ENCODE data around the gene AQP6. TPM values are rescaled to one million over a fixed set of nuclear protein-coding genes. Genes with fewer than 3 reads are reported as not detected.

Gene AQP6
- total RNA-seq, 1 experiment from 2014 or later: 0.31 TPM

DNA sequence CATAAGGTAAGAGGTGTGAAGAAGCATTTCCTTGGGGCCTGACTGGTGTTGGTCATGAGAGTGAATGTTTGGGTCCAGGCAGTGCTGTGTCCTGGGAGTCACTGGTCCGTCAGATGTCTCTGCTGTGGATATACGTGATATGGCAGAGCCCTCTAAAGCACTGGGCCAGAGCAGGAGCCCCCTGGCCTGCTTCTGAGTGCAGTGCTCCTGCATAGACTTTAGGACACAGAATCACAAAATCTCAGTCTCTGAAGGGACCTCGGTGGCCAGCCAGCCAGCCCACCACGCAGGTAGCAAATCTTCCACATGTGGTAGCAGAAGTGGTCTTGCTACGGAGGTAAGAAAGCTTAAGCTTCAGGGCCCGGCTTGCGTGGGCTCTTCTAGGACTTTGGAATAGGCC is 40.7 kb upstream of the AQP6 start:
- ATAC-seq (no peak), DNase-seq (ENCODE audit: low read depth, low spot score) (no peak)
- TF ChIP-seq, protein P1, sequence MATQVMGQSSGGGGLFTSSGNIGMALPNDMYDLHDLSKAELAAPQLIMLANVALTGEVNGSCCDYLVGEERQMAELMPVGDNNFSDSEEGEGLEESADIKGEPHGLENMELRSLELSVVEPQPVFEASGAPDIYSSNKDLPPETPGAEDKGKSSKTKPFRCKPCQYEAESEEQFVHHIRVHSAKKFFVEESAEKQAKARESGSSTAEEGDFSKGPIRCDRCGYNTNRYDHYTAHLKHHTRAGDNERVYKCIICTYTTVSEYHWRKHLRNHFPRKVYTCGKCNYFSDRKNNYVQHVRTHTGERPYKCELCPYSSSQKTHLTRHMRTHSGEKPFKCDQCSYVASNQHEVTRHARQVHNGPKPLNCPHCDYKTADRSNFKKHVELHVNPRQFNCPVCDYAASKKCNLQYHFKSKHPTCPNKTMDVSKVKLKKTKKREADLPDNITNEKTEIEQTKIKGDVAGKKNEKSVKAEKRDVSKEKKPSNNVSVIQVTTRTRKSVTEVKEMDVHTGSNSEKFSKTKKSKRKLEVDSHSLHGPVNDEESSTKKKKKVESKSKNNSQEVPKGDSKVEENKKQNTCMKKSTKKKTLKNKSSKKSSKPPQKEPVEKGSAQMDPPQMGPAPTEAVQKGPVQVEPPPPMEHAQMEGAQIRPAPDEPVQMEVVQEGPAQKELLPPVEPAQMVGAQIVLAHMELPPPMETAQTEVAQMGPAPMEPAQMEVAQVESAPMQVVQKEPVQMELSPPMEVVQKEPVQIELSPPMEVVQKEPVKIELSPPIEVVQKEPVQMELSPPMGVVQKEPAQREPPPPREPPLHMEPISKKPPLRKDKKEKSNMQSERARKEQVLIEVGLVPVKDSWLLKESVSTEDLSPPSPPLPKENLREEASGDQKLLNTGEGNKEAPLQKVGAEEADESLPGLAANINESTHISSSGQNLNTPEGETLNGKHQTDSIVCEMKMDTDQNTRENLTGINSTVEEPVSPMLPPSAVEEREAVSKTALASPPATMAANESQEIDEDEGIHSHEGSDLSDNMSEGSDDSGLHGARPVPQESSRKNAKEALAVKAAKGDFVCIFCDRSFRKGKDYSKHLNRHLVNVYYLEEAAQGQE (IDR thresholded peaks at IDR 0.05; ENCODE audit: insufficient read depth in 1 of 2, low read depth in 2 of 2, low read length in 1 of 2): no peak
- H3K27ac ChIP-seq (ENCODE audit: low read length): no peak overlapping the region; the same call in 1 of the 2 replicates
- ChIA-PET CTCF (no interaction called here), POLR2A (no interaction called here)
- intact Hi-C loops (cut with micrococcal nuclease; ENCODE audit: unreplicated experiment) (no loop called here), in situ Hi-C loops (cut with HindIII; ENCODE audit: low pct_unique_long_range_greater_than_20kb, low sequenced_read_pairs) (no loop called here)
- H3K4me1 ChIP-seq (ENCODE audit: control insufficient read depth, insufficient read depth, low read length): no peaks in the 10 kb centered on the region
- no peaks in the 10 kb centered on the region for H3K27me3 ChIP-seq (ENCODE audit: control insufficient read depth, insufficient read depth, low read length)
- no peaks in the 10 kb centered on the region for H3K36me3 ChIP-seq (ENCODE audit: control insufficient read depth, insufficient read depth, low read length)
- BruUV-seq (replicated peaks): no TSS peak
- H3K4me3 ChIP-seq (ENCODE audit: low read depth in 2 of 2, low read length in 2 of 2): no peak overlapping the region
- no peaks in the 10 kb centered on the region for H3K9me3 ChIP-seq (ENCODE audit: control insufficient read depth, insufficient read depth, low read depth, low read length)

DNA sequence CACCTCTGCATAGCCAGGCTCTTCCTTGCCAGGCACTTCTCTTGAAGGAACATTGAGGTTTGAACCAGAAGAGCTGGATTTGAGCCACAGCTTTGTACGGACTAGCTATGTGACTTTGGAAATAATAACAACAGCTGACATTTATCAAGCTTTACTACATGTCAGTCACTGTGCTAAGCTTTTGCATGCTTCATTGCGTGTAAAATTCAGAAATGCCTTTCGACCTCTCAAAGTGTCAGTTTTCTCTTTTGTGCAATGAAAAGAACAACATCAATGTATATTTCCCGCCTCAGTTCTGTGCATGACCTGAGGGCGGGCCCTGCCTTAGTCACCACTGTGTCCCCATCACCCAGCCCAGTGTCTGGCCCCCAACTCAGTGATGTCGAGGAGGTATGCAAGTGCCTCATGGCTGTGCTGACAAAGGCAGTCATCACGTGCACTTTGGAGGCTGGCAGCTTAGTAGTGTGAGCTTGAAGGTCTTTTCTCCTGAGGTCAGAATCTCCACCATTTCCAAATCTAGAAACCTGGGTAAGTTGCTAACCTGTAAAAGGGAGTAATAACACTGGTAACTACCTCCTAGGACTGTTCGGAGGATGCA is 40.1 kb upstream of the AQP6 start:
- H3K27me3 ChIP-seq (ENCODE audit: control insufficient read depth, insufficient read depth, low read length): no peaks in the 10 kb centered on the region
- in situ Hi-C loops (cut with HindIII; ENCODE audit: low pct_unique_long_range_greater_than_20kb, low sequenced_read_pairs): no loop called here
- no peaks in the 10 kb centered on the region for H3K4me1 ChIP-seq (ENCODE audit: control insufficient read depth, insufficient read depth, low read length)
- no peak for ATAC-seq
- no peak for DNase-seq (ENCODE audit: low read depth, low spot score)
- intact Hi-C loops (cut with micrococcal nuclease; ENCODE audit: unreplicated experiment): no loop called here
- H3K36me3 ChIP-seq (ENCODE audit: control insufficient read depth, insufficient read depth, low read length): no peaks in the 10 kb centered on the region
- POLR2A ChIA-PET: no interaction called here
- H3K27ac ChIP-seq (ENCODE audit: low read length): no peak overlapping the region
- no TSS peak for BruUV-seq (replicated peaks)
- CTCF ChIA-PET: interaction anchor here (0.6 kb wide), 1 partner anchor 309 kb away, joined by 3 read pairs; the partner anchor contains the start of gene PRPF40B
- H3K4me3 ChIP-seq (ENCODE audit: low read depth in 2 of 2, low read length in 2 of 2): no peak overlapping the region
- TF ChIP-seq TCF7L2 (IDR thresholded peaks at IDR 0.05; ENCODE audit: low read depth, low read length) (no peak), SIN3A (IDR thresholded peaks at IDR 0.05; ENCODE audit: borderline replicate concordance, insufficient read depth, low read depth, low read length) (no peak), POLR2AphosphoS5 (IDR thresholded peaks at IDR 0.05; ENCODE audit: low read depth, low read length) (no peak)
- TF ChIP-seq, protein P2, sequence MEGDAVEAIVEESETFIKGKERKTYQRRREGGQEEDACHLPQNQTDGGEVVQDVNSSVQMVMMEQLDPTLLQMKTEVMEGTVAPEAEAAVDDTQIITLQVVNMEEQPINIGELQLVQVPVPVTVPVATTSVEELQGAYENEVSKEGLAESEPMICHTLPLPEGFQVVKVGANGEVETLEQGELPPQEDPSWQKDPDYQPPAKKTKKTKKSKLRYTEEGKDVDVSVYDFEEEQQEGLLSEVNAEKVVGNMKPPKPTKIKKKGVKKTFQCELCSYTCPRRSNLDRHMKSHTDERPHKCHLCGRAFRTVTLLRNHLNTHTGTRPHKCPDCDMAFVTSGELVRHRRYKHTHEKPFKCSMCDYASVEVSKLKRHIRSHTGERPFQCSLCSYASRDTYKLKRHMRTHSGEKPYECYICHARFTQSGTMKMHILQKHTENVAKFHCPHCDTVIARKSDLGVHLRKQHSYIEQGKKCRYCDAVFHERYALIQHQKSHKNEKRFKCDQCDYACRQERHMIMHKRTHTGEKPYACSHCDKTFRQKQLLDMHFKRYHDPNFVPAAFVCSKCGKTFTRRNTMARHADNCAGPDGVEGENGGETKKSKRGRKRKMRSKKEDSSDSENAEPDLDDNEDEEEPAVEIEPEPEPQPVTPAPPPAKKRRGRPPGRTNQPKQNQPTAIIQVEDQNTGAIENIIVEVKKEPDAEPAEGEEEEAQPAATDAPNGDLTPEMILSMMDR (IDR thresholded peaks at IDR 0.05): no peak
- TF ChIP-seq, protein P1 (IDR thresholded peaks at IDR 0.05; ENCODE audit: insufficient read depth in 1 of 2, low read depth in 2 of 2, low read length in 1 of 2): no peak
- no peaks in the 10 kb centered on the region for H3K9me3 ChIP-seq (ENCODE audit: control insufficient read depth, insufficient read depth, low read depth, low read length)

Measured in Panc1 (cell line).